HL-60 (cell line): ENCODE results near the gene PHLPP2.

Source experiments
- DNase-seq, 2 experiments: peaks; one replicate each; pipeline ENCODE4 v3.0.0-alpha.2; 2010 to 2020; ENCODE audit warnings: low read depth in 1 of 2, low spot score in 1 of 2
- H3K27ac ChIP-seq: fragments of 250-450 bp; sonication (Bioruptor Pico); replicated peaks from 2 replicates; pipeline ENCODE4 v1.5.1; 2020; ENCODE audit warnings: mild to moderate bottlenecking, moderate library complexity
- H3K27me3 ChIP-seq: fragments of 250-450 bp; sonication (Bioruptor Pico); 2 replicates; pipeline ENCODE4 v1.5.1; 2021; ENCODE audit warnings: mild to moderate bottlenecking, moderate library complexity; ENCODE audit not compliant: insufficient read depth, poor library complexity, severe bottlenecking
- H3K4me3 ChIP-seq: replicated peaks from 2 replicates; pipeline ENCODE4 v1.5.1; 2011; ENCODE audit warnings: mild to moderate bottlenecking, control low read depth, low read length; ENCODE audit not compliant: insufficient read depth
- CTCF ChIP-seq: IDR thresholded peaks from one replicate; pipeline ENCODE4 v1.5.1; 2011; ENCODE audit warnings: low read length, control low read depth, inconsistent platforms; ENCODE audit not compliant: insufficient read depth
- GABPA ChIP-seq: IDR thresholded peaks from 2 replicates; pipeline ENCODE4 v1.6.1; 2012; ENCODE audit warnings: low read depth
- POLR2AphosphoS5 ChIP-seq: IDR thresholded peaks from 2 replicates; pipeline ENCODE4 v1.6.1; 2012; ENCODE audit warnings: low read depth
- REST ChIP-seq: IDR thresholded peaks from 2 replicates; pipeline ENCODE4 v1.6.1; 2012; ENCODE audit warnings: low read depth; ENCODE audit not compliant: insufficient replicate concordance
- SPI1 ChIP-seq: IDR thresholded peaks from 2 replicates; pipeline ENCODE4 v1.6.1; 2012; ENCODE audit warnings: low read depth, mild to moderate bottlenecking, borderline replicate concordance

PHLPP2 gene

GRCh38 chr16:71647391-71647790 is 77.1 kb downstream of the PHLPP2 start:
- no peak for DNase-seq
- Histone ChIP-seq H3K27ac (no peak overlapping the region), H3K27me3 (no peaks in the 10 kb centered on the region), H3K4me3 (no peak overlapping the region)
- TF ChIP-seq GABPA = no peak
- TF ChIP-seq REST = no peak
- TF ChIP-seq POLR2AphosphoS5 = no peak
- TF ChIP-seq SPI1 = no peak
- TF ChIP-seq CTCF = no peak

GRCh38 chr16:71645450-71645849 is 79.1 kb downstream of the PHLPP2 start:
- Histone ChIP-seq H3K4me3 (no peak overlapping the region), H3K27ac (no peak overlapping the region), H3K27me3 (no peaks in the 10 kb centered on the region)
- TF ChIP-seq GABPA (no peak), CTCF (peak; percentile 61)
- peak in 1 of 2 experiments; percentile 37 for DNase-seq

- no peak overlapping the region for H3K4me3 ChIP-seq
- TF ChIP-seq POLR2AphosphoS5 (no peak), SPI1 (no peak), REST (no peak), CTCF (no peak), GABPA (no peak)
- H3K27ac ChIP-seq = no peak overlapping the region
- DNase-seq = no peak
- no peaks in the 10 kb centered on the region for H3K27me3 ChIP-seq
Measured at GRCh38 chr16:71637398-71637797, 87.1 kb downstream of the PHLPP2 start.

GRCh38 chr16:71635632-71636031 is 88.9 kb downstream of the PHLPP2 start:
- H3K4me3 ChIP-seq = no peak overlapping the region
- H3K27ac ChIP-seq = no peak overlapping the region
- TF ChIP-seq SPI1 (peak; percentile 26; the same call in 1 of the 2 replicates), CTCF (no peak)
- peaks cover 2% of the 10 kb centered on the region for H3K27me3 ChIP-seq
- no peak for DNase-seq
